Panc1 (cell line): ENCODE results near the gene SUDS3. TPM values are rescaled to one million over a fixed set of nuclear protein-coding genes. Genes with fewer than 3 reads are reported as not detected.

Source experiments
- ATAC-seq: fragments of 200-7000 bp; cut with Tn5 transposase; 2 replicates; pipeline ENCODE4 v1.9.1; 2020; ENCODE audit warnings: mild to moderate bottlenecking, moderate library complexity
- BruUV-seq: library from RNA; stranded (reverse); fragments of 400-500 nt; replicated peaks from 2 replicates; lab custom pipeline; 2021; lab: Mats Ljungman, UMichigan
- CTCF ChIA-PET: fragments of 300-600 bp; sonication (Branson Sonifier 250); formaldehyde crosslinking; loops from one replicate; lab custom pipeline; 2022; ENCODE audit warnings: antibody characterized with exemption; lab: Charles Lee
- POLR2A ChIA-PET: fragments of 300-600 bp; sonication (Branson Sonifier 250); formaldehyde crosslinking; loops from one replicate; lab custom pipeline; 2022; ENCODE audit warnings: antibody characterized with exemption; lab: Charles Lee
- DNase-seq: peaks from one replicate; pipeline ENCODE4 v3.0.0-alpha.2; 2010; ENCODE audit warnings: low read depth, low spot score
- H3K27ac ChIP-seq: 2 replicates; pipeline ENCODE4 v1.5.1; 2011; ENCODE audit warnings: mild to moderate bottlenecking, low read length, inconsistent platforms
- H3K27me3 ChIP-seq: fragments of 200-500 bp; sonication (Bioruptor generic); 2 replicates; pipeline ENCODE4 v1.6.0; 2014; ENCODE audit warnings: low read length, inconsistent platforms; ENCODE audit not compliant: control insufficient read depth, insufficient read depth
- H3K36me3 ChIP-seq: fragments of 200-500 bp; sonication (Bioruptor generic); 2 replicates; pipeline ENCODE4 v1.5.1; 2014; ENCODE audit warnings: inconsistent platforms, mild to moderate bottlenecking, low read length, moderate library complexity; ENCODE audit not compliant: control insufficient read depth, insufficient read depth
- H3K4me1 ChIP-seq: 2 replicates; pipeline ENCODE4 v1.5.1; 2011; ENCODE audit warnings: inconsistent platforms, mild to moderate bottlenecking, low read length, moderate library complexity; ENCODE audit not compliant: control insufficient read depth, insufficient read depth
- H3K4me3 ChIP-seq, 2 experiments: 2 replicates each; pipeline ENCODE4 v1.5.1; 2011 to 2012; ENCODE audit warnings: low read depth in 2 of 2, low read length in 2 of 2, mild to moderate bottlenecking in 2 of 2, inconsistent platforms in 1 of 2, moderate library complexity in 1 of 2
- H3K9me3 ChIP-seq: fragments of 200-500 bp; sonication (Bioruptor generic); 2 replicates; pipeline ENCODE4 v1.5.1; 2014; ENCODE audit warnings: low read depth, mild to moderate bottlenecking, inconsistent platforms, low read length, moderate library complexity; ENCODE audit not compliant: control insufficient read depth, insufficient read depth
- CTCF ChIP-seq: fragments of 450-650 bp; IDR thresholded peaks from 2 replicates; pipeline ENCODE4 v1.5.1; 2017; ENCODE audit warnings: mild to moderate bottlenecking
- POLR2AphosphoS5 ChIP-seq: IDR thresholded peaks from 2 replicates; pipeline ENCODE4 v1.6.1; 2012; ENCODE audit warnings: mild to moderate bottlenecking, low read depth, low read length, moderate library complexity
- REST ChIP-seq, 2 experiments: IDR thresholded peaks; 2 replicates each; pipeline ENCODE4 v1.6.1; 2011 to 2012; ENCODE audit warnings: low read depth in 2 of 2, control low read depth in 1 of 2, low read length in 1 of 2, mild to moderate bottlenecking in 1 of 2, moderate library complexity in 1 of 2; ENCODE audit not compliant: insufficient read depth in 1 of 2
- SIN3A ChIP-seq: IDR thresholded peaks from 2 replicates; pipeline ENCODE4 v1.6.1; 2012; ENCODE audit warnings: low read depth, mild to moderate bottlenecking, low read length, moderate library complexity, borderline replicate concordance; ENCODE audit not compliant: insufficient read depth
- TCF7L2 ChIP-seq: IDR thresholded peaks from 2 replicates; pipeline ENCODE4 v1.6.1; 2011; ENCODE audit warnings: mild to moderate bottlenecking, low read depth, low read length, inconsistent platforms
- in situ Hi-C: cut with HindIII; loops from 2 replicates; pipeline ENCODE4 v1.10.0; 2016; ENCODE audit warnings: low sequenced_read_pairs, low pct_unique_long_range_greater_than_20kb
- intact Hi-C: fragments of 100-400 bp; cut with micrococcal nuclease; formaldehyde crosslinking; loops from one replicate; pipeline ENCODE4 v1.10.0; 2022; ENCODE audit not compliant: unreplicated experiment
- total RNA-seq: library from RNA; stranded (reverse); gene quantifications from one replicate; pipeline ENCODE4 v1.2.1, GENCODE V29; 2021; ENCODE audit not compliant: unreplicated experiment

The SUDS3 gene
- total RNA-seq, 1 experiment from 2014 or later: 37.4 TPM

GRCh38 chr12:118417942-118418341 lies 41.6 kb downstream of the SUDS3 start:
- DNase-seq (no peak), ATAC-seq (no peak)
- BruUV-seq: no TSS peak
- H3K4me1 ChIP-seq: no peaks in the 10 kb centered on the region
- in situ Hi-C loops: no loop called here
- POLR2A ChIA-PET: no interaction called here
- intact Hi-C loops: no loop called here
- no peak overlapping the region for H3K4me3 ChIP-seq
- CTCF ChIA-PET: no interaction called here
- peaks cover 8% of the 10 kb centered on the region for H3K36me3 ChIP-seq
- H3K27ac ChIP-seq: no peak overlapping the region
- TF ChIP-seq TCF7L2: no peak
- no peak for TF ChIP-seq REST (IDR thresholded peaks at IDR 0.05; ENCODE audit: insufficient read depth in 1 of 2, low read depth in 2 of 2, low read length in 1 of 2)
- TF ChIP-seq SIN3A: no peak
- TF ChIP-seq POLR2AphosphoS5: no peak
- TF ChIP-seq CTCF: no peak
- no peaks in the 10 kb centered on the region for H3K9me3 ChIP-seq
- H3K27me3 ChIP-seq: no peaks in the 10 kb centered on the region

GRCh38 chr12:118418385-118419057 lies 42.2 kb downstream of the SUDS3 start:
- in situ Hi-C loops (no loop called here), intact Hi-C loops (no loop called here)
- BruUV-seq: no TSS peak
- Histone ChIP-seq H3K27me3 (no peaks in the 10 kb centered on the region), H3K9me3 (no peaks in the 10 kb centered on the region), H3K4me1 (no peaks in the 10 kb centered on the region), H3K4me3 (no peak overlapping the region), H3K27ac (no peak overlapping the region), H3K36me3 (peaks cover 8% of the 10 kb centered on the region)
- ATAC-seq (no peak), DNase-seq (no peak)
- CTCF ChIA-PET: interaction anchor here (0.7 kb wide), 1 partner anchor 294 kb away, joined by 6 read pairs; no protein-coding TSS in a partner anchor
- POLR2A ChIA-PET: no interaction called here
- TF ChIP-seq REST (IDR thresholded peaks at IDR 0.05; ENCODE audit: insufficient read depth in 1 of 2, low read depth in 2 of 2, low read length in 1 of 2) (no peak), TCF7L2 (no peak), CTCF (no peak), SIN3A (no peak), POLR2AphosphoS5 (no peak)
